Smooth muscle cell (in vitro differentiated cells): ENCODE measurements around the gene ACSL1. TPM values are rescaled to one million over a fixed set of nuclear protein-coding genes. Genes with fewer than 3 reads are reported as not detected.

Experiments used
- DNase-seq: peaks from one replicate; lab custom pipeline; 2025; ENCODE audit not compliant: unreplicated experiment; lab: John Stamatoyannopoulos, UW
- H2AFZ ChIP-seq: fragments of 200-600 bp; sonication (generic); 2 replicates; pipeline ENCODE4 v1.6.0; 2016; ENCODE audit warnings: antibody characterized with exemption, low read depth, mild to moderate bottlenecking
- H3F3A ChIP-seq: fragments of 200-600 bp; sonication (generic); 2 replicates; pipeline ENCODE4 v1.6.0; 2017; ENCODE audit warnings: antibody characterized with exemption, low read depth
- H3K27ac ChIP-seq: fragments of 200-600 bp; sonication (generic); 2 replicates; pipeline ENCODE4 v1.5.1; 2016; ENCODE audit warnings: low read depth, mild to moderate bottlenecking
- H3K27me3 ChIP-seq: fragments of 200-600 bp; sonication (generic); 2 replicates; pipeline ENCODE4 v1.6.1; 2016; ENCODE audit warnings: low read depth, mild to moderate bottlenecking
- H3K36me3 ChIP-seq: fragments of 200-600 bp; sonication (generic); 2 replicates; pipeline ENCODE4 v1.5.1; 2016; ENCODE audit warnings: low read depth
- H3K4me1 ChIP-seq: fragments of 200-600 bp; sonication (generic); 2 replicates; pipeline ENCODE4 v1.5.1; 2016; ENCODE audit warnings: low read depth
- H3K4me2 ChIP-seq: fragments of 200-600 bp; sonication (generic); 2 replicates; pipeline ENCODE4 v1.6.0; 2016; ENCODE audit warnings: mild to moderate bottlenecking
- H3K4me3 ChIP-seq: fragments of 200-600 bp; sonication (generic); 2 replicates; pipeline ENCODE4 v1.5.1; 2016; ENCODE audit warnings: mild to moderate bottlenecking
- H3K79me2 ChIP-seq: fragments of 200-600 bp; sonication (generic); 2 replicates; pipeline ENCODE4 v1.6.0; 2016; ENCODE audit warnings: low read depth, mild to moderate bottlenecking
- H3K9ac ChIP-seq: fragments of 200-600 bp; sonication (generic); 2 replicates; pipeline ENCODE4 v1.6.0; 2016; ENCODE audit warnings: low read depth
- H3K9me3 ChIP-seq: fragments of 200-600 bp; sonication (generic); replicated peaks from 2 replicates; pipeline ENCODE4 v1.5.1; 2016; ENCODE audit warnings: low read depth
- H4K20me1 ChIP-seq: fragments of 200-600 bp; sonication (generic); 2 replicates; pipeline ENCODE4 v1.6.0; 2016; ENCODE audit warnings: low read depth
- WGBS: methylation state at CpG from one replicate; pipeline ENCODE4 v1.1.7; 2016; ENCODE audit warnings: low lambda C conversion rate; 5-methylcytosine and 5-hydroxymethylcytosine counted together
- polyA plus RNA-seq: library from polyadenylated mRNA; unstranded; fragments of >200 nt; fragmentation: Nextera tagmentation; extraction: Ambion mirVana; gene quantifications from 2 replicates; pipeline ENCODE4 v1.2.1, GENCODE V29; 2016
- total RNA-seq: library from RNA; depleted of rRNA; stranded (reverse); fragments of >200 nt; gene quantifications from 2 replicates; pipeline ENCODE4 v1.2.3, GENCODE V29; 2014
- TF ChIP-seq, protein P1 (sequence below): fragments of 200-600 bp; sonication (generic); IDR thresholded peaks from 2 replicates; pipeline ENCODE4 v1.5.1; 2017; ENCODE audit warnings: borderline replicate concordance, mild to moderate bottlenecking, antibody characterized with exemption; ENCODE audit not compliant: insufficient read depth, poor library complexity, severe bottlenecking

Gene ACSL1
- total and polyA plus RNA-seq, 2 experiments from 2014 or later: 13.8 to 24.5 TPM

DNA sequence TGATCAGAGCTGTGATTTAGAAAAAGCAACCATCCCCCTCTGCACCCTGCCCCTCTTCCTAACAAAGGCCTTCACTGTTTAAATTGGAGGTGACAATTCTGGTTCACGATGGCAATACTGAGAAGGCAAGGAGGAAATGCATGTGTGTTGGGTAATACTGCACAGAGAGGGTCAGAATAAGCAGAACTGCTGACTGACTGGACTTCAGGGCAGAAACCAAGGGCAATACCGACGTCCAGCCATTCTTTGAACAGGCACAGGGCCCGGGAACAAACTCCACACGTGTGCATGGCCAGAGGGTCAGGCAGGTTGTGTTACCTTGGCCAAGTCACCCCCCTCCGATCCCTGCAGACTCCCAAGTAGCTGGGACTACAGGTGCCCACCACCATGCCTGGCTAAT lies 6.0 kb downstream of the ACSL1 start:
- Histone ChIP-seq H3K4me2 (no peak overlapping the region), H3K79me2 (no peaks in the 10 kb centered on the region), H3K9me3 (no peaks in the 10 kb centered on the region), H4K20me1 (peaks cover 80% of the 10 kb centered on the region), H3K4me1 (peaks cover 6% of the 10 kb centered on the region), H3K9ac (no peak overlapping the region), H3F3A (no peaks in the 10 kb centered on the region), H3K27me3 (peaks cover 33% of the 10 kb centered on the region), H3K4me3 (no peak overlapping the region), H3K36me3 (no peaks in the 10 kb centered on the region), H2AFZ (no peak overlapping the region), H3K27ac (no peak overlapping the region)
- no peak for DNase-seq
- TF ChIP-seq, protein P1, sequence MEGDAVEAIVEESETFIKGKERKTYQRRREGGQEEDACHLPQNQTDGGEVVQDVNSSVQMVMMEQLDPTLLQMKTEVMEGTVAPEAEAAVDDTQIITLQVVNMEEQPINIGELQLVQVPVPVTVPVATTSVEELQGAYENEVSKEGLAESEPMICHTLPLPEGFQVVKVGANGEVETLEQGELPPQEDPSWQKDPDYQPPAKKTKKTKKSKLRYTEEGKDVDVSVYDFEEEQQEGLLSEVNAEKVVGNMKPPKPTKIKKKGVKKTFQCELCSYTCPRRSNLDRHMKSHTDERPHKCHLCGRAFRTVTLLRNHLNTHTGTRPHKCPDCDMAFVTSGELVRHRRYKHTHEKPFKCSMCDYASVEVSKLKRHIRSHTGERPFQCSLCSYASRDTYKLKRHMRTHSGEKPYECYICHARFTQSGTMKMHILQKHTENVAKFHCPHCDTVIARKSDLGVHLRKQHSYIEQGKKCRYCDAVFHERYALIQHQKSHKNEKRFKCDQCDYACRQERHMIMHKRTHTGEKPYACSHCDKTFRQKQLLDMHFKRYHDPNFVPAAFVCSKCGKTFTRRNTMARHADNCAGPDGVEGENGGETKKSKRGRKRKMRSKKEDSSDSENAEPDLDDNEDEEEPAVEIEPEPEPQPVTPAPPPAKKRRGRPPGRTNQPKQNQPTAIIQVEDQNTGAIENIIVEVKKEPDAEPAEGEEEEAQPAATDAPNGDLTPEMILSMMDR: no peak
- WGBS: 90% methylated on average over 6 of the region's 6 CpGs

DNA sequence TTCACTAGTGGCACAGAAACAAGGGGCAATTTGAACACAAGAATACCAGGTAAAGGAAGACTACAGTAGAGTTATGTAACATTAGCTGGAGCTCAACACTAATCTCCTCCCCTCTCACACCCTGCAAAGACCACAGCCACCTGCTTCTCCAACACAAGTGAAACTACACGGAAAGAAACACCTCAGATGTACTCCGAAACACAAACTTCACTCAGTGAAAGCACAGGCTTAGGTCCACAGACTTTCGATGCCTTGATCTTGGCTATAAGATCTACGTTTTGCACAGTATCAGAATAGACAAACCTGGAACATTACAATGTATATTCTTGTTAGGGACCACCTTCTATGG lies 7.6 kb downstream of the ACSL1 start:
- 92% methylated on average over 4 of the region's 4 CpGs for WGBS
- Histone ChIP-seq H3K79me2 (no peaks in the 10 kb centered on the region), H3K4me2 (no peak overlapping the region), H3K36me3 (no peaks in the 10 kb centered on the region), H3K9me3 (no peaks in the 10 kb centered on the region), H2AFZ (no peak overlapping the region), H3K27ac (no peak overlapping the region), H3K4me1 (peaks cover 6% of the 10 kb centered on the region), H4K20me1 (peaks cover 67% of the 10 kb centered on the region), H3K27me3 (peaks cover 19% of the 10 kb centered on the region), H3K4me3 (no peak overlapping the region), H3K9ac (no peak overlapping the region), H3F3A (no peaks in the 10 kb centered on the region)
- TF ChIP-seq, protein P1: no peak
- no peak for DNase-seq

DNA sequence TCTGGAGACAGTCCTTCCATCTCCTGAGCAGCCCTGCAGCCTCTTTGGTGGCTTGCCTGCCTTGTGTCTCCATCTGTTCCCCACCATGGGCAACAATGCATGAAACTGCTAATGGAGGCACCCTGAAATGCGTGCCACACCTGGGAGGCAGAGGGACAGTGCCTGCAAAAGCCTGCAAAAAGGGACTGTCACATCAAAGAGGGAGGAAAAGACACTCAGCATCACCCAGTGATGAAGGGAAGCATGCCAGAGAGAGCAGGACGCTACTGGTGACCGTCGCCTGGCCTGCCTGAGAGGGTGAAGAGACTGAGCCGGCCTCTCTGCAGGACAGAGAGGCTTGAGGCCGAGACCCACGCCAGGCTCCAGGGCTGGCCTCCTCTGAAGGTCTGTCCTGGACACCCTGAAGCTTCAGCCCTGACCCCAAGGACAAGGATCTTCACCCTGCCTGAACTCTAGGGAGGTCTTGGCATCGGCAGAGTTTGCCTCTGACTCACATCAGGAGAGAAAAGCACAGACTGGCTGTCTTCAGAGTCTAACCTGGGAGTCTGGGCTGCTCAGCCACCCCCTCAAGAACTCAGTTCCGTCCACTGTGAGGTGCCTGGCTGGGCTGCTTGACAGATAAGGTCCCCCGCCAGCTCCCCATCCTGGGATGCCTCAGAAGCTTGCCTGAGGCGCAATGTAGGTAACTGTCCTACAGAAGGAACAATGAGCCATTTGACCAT lies 8.1 kb downstream of the ACSL1 start:
- DNase-seq: no peak
- no peaks in the 10 kb centered on the region for H3K36me3 ChIP-seq
- peaks cover 3% of the 10 kb centered on the region for H3F3A ChIP-seq
- no peaks in the 10 kb centered on the region for H3K9me3 ChIP-seq
- peaks cover 13% of the 10 kb centered on the region for H3K27me3 ChIP-seq
- H3K4me3 ChIP-seq: no peak overlapping the region
- H3K4me1 ChIP-seq: peaks cover 6% of the 10 kb centered on the region
- no peaks in the 10 kb centered on the region for H3K79me2 ChIP-seq
- peaks cover 65% of the 10 kb centered on the region for H4K20me1 ChIP-seq
- H3K27ac ChIP-seq: no peak overlapping the region
- TF ChIP-seq, protein P1: no peak
- 88% methylated on average over 11 of the region's 11 CpGs for WGBS
- H3K9ac ChIP-seq: no peak overlapping the region
- no peak overlapping the region for H3K4me2 ChIP-seq
- H2AFZ ChIP-seq: no peak overlapping the region

DNA sequence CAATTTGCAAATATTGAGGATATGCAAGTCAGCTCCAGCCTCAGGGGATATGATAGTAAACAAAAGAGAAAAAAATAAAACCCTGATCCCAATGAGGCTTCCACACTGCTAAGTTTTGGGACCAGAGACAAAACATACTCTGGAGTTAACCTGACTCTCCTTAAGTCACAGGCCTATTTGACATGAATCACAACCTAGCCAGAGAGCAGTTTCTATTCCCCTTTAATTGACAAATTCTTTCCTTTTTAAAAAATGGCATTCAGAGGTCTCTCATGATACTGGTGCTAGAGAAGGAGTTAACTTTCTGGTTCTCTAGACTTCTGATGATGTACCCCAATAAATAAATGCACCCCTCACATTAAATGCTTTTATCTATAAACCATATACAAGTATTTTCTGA lies 8.8 kb downstream of the ACSL1 start:
- H3K27me3 ChIP-seq: peaks cover 11% of the 10 kb centered on the region
- H3F3A ChIP-seq: peaks cover 7% of the 10 kb centered on the region
- no peaks in the 10 kb centered on the region for H3K36me3 ChIP-seq
- peaks cover 58% of the 10 kb centered on the region for H4K20me1 ChIP-seq
- no peak for DNase-seq
- TF ChIP-seq, protein P1: no peak
- H2AFZ ChIP-seq: no peak overlapping the region
- no peaks in the 10 kb centered on the region for H3K79me2 ChIP-seq
- H3K4me3 ChIP-seq: no peak overlapping the region
- H3K9ac ChIP-seq: no peak overlapping the region
- H3K27ac ChIP-seq: no peak overlapping the region
- peaks cover 6% of the 10 kb centered on the region for H3K4me1 ChIP-seq
- no peaks in the 10 kb centered on the region for H3K9me3 ChIP-seq
- no peak overlapping the region for H3K4me2 ChIP-seq
